HG03460 (cell line): Measurements from ENCODE around the gene TARS2.

Experiments
- ATAC-seq: cut with Tn5 transposase; IDR thresholded peaks from one replicate; pipeline ENCODE4 v1.9.1; 2021; ENCODE audit not compliant: unreplicated experiment

Gene TARS2

GRCh38 chr1:150536836-150537731 is 49.9 kb downstream of the TARS2 start:
- ATAC-seq: no peak

DNA sequence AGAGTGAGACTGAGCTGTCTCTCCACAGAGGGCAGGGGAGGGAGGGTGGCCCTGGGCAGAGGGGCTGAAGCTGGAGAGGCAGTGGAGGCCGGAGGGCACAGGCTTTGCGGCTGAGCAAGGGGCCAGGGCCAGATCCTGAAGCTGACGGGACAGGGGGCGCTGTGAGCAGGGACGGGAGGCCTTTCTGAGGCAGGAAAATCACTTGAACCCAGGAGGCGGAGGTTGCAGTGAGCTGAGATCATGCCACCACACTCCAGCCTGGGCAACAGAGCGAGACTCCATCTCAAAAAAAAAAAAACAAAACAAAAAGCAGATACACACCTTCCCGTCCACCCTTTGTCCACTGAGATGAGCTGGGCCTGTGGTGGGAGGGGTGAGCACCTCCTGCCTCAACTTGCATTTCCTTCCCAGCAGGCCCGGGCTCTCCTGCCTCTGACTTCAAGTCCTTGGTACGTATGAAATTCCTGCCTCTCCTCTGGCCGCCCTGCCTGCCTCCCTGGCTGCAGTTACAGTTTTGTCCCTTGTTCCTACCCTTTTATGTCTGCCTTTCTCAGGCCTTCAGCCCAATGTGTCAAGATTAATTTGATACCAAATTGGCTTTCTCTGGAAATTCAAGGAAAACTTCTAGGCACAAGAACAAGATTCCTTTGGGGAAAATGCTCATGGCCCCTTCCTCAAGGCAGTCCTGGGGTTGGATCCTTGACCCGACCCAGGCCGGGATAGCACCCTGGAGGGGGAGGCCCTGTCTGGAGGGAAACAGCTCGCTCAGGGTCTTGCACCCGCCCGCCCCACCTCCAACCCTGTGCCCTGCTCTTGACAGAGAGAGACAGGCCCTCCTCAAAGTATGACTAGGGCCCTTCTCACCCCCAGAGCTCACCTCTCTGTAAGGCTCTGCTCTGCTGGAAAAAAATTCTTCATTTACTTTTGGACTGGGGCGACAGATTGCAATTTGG is 50.8 kb downstream of the TARS2 start:
- ATAC-seq: no peak

GRCh38 chr1:150543500-150544143 is 56.4 kb downstream of the TARS2 start:
- no peak for ATAC-seq

- ATAC-seq: no peak
Measured at GRCh38 chr1:150544204-150544603, 57.0 kb downstream of the TARS2 start.

- ATAC-seq: no peak
Measured at GRCh38 chr1:150545486-150546032, 58.3 kb downstream of the TARS2 start.

- ATAC-seq: no peak
Measured at GRCh38 chr1:150546294-150546937, 59.2 kb downstream of the TARS2 start.

- ATAC-seq: no peak
Measured at GRCh38 chr1:150548324-150548631, 61.1 kb downstream of the TARS2 start.

DNA sequence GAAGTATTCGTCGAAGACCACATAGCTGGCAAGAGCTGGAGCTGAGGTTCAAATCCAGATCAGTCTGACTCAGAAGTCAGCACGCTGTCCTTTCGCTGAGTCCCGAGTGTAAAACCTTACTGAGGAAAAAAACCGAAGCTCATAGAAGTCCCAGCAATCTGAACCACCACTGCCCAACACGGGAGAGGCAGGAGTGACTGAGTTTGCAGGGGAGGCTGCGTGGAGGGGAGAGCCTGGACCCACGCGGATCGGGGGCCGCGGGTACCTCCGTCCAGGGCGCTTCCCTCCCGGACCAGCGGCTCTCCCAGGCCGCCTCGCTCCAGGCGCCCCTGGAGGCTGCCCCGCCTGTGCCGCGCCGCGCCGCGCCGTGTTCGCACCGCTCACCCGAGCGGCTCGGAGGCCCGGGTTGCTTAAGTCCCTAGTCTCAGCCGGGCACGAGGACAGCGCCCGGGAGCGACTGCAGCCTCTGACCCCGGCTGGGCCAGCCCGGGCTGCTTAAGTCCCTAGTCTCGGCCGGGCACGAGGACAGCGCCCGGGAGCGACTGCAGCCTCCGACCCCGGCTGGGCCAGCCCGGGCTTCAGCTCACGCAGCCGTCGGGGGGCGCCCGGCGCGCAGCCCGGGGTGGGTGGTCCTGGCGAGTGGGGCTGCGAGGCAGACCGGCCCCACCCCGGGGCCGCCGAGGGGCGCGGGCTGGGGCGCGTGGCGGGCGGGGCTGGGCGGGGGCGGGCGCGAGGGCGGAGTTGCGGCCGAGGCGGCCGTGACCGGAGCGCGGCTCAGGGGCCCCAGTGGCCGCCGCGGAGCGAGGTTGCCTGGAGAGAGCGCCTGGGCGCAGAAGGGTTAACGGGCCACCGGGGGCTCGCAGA is 61.6 kb downstream of the TARS2 start, which contains the start of gene ADAMTSL4:
ADAMTSL4 (plus strand) TSS at position 777 of the 864 bp plus-strand sequence. CDS start 2,881 bp downstream, outside the sequence.
- peak; percentile 49 for ATAC-seq

DNA sequence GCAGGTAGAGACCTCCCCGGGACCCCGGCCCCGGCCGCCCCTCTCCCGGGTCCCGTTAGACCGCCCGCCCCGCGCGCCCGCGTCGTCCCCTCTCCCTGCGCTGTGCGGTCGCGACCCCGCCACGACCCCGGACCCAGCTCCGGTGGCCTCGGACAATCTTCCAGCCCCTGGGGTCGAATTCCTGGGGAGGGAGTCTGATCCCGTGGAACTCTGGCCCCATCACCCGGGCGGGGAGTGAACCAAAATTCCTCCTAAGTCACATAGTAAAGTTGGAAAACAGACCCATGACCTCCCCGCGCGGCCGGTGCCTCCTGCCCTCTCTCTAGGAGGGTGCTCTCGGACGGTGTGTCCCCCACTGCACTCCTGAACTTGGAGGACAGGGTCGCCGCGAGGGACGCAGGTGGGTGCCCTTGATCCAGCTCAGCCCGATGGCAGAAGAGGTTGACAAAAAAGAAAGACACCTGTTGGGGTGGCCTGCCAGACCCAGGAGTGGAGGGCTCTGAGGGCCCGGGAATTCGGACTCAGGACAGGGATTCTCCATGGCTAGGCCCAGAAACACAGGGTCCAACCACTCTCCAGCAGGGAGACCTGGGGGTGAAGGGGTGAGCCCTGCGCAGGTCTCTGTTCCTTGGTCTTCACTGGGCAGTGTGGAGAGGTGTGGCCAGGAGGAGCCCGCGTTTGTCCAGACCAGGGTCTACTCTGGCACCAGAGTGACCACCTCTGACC is 62.4 kb downstream of the TARS2 start:
- no peak for ATAC-seq

DNA sequence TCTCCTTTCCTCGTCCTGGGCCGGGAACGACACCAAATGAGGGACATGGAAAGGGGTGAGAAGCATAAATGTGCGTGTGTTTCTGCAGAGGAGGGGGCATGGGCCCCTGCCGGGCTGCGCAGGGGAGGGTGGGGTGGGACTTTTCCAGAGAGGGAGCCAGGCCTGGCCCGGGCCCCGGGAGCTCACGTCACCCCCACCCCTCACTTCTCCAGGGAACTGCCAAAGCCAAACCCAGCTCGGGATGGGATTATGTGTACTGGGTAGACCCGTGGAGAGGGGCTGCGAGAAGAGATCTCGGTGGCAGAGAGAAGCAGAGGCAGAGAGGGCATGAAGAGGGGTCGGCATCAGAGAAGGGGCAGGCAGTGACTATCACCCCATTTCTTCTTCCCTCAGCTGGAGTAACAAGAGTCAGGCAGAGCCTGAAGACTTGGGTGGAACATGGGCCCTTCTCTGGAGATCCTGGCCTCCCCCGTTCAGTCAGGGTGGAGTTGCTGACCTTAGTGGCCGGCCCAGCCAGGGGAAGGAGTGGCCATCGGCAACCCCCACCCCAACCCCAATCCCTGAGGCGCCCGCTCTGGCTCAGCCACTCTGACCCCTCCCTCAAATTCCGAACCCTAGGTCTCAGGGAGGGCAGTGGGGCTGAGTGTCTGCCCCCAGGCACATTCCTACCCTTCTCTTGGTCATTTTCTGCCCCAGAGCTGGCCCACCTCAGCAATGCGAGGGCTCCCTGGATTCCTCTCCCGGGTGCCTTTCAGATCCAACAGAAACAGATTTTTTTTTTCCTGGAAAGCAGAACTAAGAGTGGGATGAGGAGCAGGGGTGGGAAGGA is 63.2 kb downstream of the TARS2 start:
- no peak for ATAC-seq

DNA sequence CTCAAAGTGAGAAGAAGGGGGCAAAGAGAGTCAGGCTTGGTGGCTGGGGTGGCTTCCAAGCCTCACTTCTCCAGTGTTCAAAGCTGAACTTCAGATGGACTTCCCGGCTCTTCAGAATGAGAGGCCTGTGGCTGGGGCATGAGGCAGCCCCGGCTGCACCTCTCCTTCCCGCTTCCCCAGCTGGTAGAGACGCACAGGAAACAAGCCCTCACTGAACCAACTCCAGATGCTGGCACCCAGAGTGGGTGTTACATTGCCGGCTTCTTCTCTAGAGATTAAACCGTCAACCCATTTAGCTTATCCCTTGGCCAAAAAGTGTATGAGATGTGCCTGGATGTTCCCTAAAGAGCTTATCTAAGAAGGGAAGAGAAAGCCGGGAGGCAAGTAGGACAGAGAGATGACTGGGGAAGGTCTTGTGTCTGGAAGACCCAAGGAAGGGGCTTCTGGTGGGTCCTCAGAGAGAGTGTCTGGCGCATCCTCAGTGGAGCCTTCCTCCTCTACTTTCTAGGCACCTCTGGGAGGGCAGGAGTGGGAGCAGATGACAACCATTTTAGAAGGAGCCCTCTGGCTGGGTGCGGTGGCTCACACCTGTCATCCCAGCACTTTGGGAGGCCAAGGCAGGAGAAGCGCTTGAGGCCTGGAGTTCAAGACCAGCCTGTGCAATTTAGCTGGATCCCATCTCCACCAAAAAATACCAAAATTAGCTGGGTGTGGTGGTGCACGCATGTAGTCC is 64.0 kb downstream of the TARS2 start:
- ATAC-seq: no peak

DNA sequence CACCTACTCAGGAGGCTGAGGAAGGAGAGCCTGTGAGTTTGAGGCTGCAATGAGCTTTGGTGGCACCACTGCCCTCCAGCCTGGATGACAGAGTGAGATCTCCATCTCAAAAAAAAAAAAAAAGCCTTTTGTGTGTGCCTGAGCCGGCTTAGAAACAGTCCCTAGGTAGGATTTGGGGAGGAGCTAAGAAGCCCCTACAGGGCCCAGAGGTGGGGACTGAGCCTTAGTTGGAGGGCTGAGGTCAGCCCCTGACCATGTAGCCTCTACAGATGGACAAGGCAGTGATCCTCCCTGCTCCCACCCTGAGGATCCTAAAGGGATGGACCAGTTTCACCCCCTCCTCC is 64.5 kb downstream of the TARS2 start:
- no peak for ATAC-seq

GRCh38 chr1:150552128-150552910 is 65.1 kb downstream of the TARS2 start:
- ATAC-seq: no peak

DNA sequence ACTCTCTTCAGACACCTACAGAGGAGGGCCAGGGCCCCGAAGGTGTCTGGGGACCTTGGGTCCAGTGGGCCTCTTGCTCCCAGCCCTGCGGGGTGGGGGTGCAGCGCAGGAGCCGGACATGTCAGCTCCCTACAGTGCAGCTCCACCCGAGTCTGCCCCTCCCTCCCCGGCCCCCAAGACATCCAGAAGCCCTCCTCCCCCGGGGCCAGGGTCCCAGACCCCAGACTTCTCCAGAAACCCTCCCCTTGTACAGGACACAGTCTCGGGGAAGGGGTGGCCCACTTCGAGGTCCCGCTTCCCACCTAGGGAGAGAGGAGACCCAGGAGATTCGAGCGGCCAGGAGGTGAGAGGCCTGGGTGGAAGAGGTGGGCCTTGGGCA is 65.7 kb downstream of the TARS2 start:
- no peak for ATAC-seq

DNA sequence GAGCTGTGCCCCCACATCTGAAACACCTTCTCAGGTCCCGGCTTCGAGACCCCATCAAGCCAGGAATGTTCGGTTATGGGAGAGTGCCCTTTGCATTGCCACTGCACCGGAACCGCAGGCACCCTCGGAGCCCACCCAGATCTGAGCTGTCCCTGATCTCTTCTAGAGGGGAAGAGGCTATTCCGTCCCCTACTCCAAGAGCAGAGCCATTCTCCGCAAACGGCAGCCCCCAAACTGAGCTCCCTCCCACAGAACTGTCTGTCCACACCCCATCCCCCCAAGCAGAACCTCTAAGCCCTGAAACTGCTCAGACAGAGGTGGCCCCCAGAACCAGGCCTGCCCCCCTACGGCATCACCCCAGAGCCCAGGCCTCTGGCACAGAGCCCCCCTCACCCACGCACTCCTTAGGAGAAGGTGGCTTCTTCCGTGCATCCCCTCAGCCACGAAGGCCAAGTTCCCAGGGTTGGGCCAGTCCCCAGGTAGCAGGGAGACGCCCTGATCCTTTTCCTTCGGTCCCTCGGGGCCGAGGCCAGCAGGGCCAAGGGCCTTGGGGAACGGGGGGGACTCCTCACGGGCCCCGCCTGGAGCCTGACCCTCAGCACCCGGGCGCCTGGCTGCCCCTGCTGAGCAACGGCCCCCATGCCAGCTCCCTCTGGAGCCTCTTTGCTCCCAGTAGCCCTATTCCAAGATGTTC is 66.3 kb downstream of the TARS2 start:
- ATAC-seq: no peak

DNA sequence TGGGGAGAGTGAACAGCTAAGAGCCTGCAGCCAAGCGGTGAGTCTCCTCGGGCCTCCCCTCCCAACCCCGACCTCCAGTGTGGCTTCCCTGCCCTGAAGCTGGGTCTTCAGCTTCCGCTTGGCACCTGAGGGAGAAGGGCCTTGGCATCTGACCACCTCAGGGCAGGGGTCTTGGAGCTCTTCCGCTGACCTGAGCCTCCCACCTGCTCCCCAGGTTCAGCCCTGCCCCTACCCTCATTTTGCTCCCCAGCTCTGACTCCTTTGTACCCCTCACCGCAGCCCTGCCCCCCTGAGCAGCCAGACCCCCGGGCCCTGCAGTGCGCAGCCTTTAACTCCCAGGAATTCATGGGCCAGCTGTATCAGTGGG is 66.8 kb downstream of the TARS2 start:
- ATAC-seq: no peak
